Retina (tissue), 1 donor: ENCODE results near the gene PIK3C2G.

Experiments
- DNase-seq: peaks from one replicate; pipeline ENCODE4 v3.0.0-alpha.2; 2016

The PIK3C2G gene

DNA sequence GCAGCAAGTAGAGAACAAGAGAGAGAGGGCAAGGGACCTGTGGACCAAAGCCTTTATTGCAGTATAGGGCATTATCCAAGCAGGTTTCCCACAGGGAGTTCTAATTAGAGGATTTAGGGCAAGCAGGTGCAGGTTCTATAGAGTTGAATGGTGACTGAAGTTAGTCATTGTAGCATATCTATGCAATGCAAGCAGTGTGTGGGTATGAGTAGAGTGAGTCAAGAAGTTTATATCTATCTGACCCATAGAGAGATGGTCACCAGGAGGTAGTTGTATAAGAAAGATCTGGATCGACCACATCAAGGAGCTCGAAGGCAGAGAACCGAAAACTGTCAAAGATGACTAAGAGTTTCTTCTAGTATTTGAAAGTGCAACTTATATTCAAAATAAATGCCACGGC, 309.2 kb downstream of the PIK3C2G start:
- no peak for DNase-seq

DNA sequence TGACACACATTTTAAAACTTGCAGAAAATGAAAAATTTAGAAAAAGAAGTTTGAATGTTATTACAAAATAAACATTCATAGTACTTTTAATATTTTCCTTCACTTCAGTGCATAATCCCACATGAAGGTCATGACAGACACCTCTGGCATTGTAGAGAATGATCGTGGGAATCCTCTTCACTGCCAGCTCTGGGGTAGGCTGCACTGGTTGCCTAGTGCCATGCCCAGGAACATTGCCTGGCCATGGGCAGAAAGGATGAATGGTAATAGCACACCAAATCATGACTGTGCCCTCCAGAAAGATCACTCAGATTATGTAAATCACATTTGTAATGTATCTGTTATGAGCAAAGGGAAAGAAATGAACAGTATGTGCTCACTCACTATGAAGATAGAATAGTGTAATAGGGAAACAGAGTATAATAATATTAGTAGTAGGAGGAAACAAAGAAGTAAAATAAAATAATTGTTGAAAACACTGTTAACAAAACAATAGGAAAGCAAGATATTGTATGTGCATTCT, 314.8 kb downstream of the PIK3C2G start:
- DNase-seq = no peak

DNA sequence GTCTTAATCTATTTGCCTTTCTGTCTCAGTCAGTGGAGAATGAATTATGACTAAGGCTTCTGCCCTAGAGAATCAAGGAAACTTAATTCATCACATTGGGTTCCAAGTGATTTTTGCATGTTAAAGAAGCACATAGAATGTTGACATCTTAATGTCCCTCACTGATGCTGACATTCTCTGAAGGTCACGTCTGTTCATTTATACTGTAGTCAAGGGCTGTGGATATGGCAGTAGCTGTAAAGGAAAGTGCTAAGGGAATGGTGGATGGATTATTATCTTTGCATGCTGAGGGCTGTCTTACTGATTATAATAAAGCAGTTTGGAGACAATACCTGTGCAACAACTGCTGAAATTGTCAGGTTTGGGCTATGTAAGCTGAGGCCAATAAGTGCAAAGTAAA, 315.3 kb downstream of the PIK3C2G start:
- DNase-seq = no peak

DNA sequence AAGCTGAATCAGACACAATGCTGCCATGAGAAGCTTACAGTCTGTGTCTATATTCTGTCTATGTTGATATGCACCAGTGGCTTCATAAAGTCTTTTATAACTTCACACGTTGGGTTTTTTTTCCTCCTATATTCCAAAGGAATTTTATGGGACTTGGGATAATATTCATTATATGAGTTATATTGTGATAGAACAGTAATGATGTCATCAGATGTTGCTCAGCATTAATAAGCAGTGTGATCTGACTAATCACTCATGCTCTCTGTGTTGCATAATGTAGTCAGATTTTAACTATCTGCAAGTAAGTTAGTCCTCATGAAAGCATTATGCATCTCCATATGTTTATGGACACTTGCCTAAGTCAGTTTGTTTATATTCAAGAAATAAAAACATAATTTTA, 316.9 kb downstream of the PIK3C2G start:
- DNase-seq = no peak

DNA sequence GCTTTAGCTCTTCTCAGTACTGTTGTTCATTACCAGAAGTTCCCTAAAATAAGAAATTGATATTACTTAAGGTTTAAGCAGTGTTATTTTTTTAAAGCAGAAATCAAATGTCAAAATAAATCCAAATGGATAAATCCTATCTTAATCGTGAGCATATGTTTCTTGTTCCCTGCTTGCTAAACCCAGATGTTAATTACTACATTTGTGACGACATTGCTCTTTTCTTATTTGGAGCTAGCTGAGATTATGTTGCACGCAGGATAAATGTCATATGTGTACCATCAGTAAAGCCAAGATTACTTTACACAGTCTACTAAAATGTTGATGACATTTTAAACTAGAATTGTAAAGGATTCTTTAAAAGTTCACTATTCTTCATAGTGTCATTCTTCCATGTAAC, 319.0 kb downstream of the PIK3C2G start:
- DNase-seq = no peak

DNA sequence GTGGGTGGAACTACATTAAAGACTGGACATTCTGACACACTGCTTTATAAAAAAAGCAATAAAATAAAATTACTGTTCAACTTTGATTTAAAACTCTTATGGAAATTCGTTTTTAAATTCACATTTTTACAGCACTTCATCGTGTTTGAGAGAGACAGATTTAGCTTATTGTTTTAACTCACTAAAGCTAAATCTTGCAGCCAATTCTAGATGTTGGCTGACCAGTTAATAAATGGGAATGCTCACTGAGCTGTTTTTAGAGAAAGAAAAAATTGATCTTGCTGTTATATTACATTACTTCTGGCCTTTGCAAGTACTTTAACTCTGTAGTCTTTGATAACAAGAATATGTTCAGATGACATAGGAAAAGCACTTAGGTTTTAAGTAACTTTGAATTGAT, 319.4 kb downstream of the PIK3C2G start:
- DNase-seq = no peak

DNA sequence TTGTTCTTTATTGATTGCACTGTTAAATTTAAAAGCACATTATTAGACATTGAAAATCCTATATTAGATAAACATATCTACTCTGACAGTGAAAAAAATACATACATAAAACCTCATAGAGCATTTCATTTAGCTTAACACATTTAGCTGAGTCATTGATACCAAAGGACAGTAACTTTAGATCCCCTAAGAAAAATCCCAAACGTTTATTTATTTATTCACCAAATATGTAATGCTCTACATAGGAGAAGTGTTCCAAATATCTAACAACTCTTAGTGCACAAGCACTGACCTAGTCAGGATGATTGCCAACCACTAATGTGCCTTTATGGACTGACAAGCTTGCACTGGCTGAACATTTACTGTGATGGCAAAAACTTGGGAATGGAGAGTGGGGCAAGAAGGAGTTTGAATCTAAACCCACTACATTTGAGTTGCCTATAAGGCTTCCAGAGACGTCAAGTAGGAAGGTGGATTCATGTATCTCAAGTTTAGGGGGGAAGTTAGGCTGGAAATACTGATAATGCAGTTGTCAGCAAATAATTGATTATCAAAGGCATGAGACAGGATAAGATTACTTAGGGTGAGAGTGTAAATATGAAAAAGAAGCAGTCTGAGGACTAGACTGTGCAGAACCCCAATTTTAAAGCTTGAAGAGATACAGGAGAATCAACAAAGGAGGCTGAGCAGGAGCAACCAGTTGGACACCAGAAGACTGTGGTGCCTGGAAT, 320.1 kb downstream of the PIK3C2G start:
- DNase-seq = no peak

DNA sequence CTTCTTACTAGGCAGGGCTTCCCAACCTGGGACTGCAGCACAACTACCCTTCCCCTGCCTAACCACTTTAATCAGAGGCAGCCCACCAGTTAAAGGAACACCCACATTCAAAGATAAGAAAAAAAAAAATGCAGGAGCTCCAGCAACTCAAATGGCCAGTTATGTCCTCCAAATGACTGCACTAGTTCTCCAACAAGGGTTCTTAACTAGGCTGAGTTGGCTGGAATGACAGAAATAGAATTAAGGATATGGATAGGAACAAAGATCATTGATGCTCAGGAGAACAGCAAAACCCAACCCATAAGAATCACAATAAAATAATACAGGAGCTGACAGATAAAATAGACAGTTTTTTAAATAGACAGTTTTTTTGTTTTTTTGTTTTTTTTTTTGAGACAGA, 322.3 kb downstream of the PIK3C2G start:
- no peak for DNase-seq

DNA sequence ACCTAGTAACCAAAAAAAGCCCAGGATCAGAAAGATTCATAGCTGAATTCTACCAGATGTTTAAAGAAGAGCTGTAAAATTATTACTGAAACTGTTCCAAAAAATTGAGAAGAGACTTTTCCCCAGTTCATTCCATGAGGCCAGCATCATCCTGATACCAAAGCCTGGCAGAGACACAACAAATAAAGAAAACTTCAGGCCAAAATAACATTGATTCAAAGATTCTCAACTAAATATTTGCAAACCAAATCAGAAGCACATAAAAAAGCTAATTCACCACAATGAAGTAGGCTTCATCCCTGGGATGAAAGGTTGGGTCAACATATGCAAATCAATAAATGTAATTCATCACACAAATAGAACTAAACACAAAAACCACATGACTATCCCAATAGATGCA, 325.3 kb downstream of the PIK3C2G start:
- no peak for DNase-seq

DNA sequence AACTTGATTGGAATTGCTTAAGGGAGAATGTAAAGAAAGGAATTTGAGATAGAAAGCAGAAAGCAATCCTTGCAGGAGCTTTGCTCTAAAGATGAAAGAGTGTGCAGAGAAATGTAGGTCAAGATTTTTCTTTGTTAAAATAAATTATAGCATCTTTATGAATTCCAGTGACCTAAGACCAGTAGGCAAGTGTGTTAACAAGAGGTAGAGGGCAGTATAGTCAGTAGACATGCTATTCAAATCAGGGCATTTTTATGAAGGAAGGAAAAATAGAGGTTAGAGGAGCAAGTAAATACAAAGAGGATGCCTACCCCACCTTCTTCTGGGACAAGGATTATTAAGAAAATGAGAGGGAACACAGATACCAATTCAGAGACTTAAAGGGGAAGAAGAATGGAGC, 328.0 kb downstream of the PIK3C2G start:
- no peak for DNase-seq

DNA sequence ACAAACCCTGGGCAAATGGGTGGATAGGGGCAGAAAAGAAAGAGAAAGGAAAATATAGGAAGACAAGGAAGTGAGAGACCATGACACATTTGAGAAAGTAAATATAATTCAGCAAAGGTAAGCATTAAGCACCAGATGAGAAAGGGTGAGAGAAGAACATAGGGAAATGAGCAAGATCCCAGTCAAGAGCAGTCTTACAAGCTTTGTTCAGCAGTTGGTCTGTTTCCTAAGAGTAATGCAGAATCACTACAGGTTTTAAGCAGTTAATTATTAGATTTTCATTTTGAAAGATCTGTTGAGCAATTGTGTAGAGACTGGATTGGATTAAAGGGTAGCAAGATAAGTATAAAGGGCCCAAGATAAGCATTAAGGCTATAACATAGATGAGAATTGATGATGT, 330.2 kb downstream of the PIK3C2G start:
- no peak for DNase-seq

DNA sequence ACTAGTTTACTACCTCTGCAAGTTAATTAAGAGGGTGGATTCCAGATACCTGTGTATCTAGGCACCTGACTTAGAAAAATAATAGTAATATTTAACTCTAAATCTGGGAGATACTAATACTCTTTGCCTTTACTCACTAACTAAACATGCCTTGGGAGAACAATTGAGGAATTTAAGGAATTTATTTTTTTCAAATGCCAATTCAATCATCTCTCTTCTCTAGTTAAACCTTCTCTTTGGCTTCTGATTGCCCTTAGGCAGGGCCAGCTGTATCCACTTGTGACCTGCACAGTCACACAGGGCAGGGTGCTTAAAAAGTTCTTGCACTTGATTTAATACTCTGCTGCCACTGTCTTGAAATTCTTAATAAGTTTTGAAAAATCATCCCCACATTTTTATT, 334.1 kb downstream of the PIK3C2G start:
- DNase-seq = no peak

DNA sequence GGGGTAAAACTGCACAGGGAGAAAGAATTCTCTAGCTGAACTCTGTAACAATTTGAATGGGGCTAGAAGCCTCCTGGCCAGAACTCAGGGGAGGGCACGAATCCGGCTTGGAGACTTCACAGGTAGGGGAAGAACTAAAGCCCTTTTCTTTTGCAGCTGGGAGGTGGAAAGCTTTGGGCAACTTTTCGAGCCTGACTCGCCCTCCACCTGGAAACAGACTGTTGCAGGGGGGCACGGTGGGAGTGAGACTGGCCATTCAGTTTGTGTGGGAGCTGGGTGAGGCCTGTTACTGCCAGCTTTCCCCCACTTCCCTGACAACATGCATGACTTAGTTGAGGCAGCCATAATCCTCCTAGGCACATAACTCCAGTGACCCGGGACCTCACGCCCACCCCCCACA, 340.6 kb downstream of the PIK3C2G start:
- no peak for DNase-seq

DNA sequence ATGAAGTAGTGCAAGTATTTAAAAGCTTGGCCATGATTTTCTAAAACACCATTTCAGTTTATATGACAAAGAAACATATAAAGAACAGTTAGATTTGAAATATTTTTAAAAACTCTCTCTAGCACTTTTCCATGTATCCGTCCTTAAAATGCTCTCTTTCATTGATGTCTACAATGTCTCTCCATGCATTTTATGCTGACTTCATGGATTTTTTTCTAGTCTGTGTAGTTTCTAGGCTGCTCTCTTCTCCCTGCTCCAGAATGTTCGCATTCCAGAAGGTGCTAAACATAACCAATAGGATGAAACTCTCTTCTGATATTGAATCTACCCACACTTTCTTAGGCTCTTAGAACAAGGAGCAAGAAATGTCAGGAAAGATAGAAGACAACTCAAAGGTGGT, 351.7 kb downstream of the PIK3C2G start:
- no peak for DNase-seq

DNA sequence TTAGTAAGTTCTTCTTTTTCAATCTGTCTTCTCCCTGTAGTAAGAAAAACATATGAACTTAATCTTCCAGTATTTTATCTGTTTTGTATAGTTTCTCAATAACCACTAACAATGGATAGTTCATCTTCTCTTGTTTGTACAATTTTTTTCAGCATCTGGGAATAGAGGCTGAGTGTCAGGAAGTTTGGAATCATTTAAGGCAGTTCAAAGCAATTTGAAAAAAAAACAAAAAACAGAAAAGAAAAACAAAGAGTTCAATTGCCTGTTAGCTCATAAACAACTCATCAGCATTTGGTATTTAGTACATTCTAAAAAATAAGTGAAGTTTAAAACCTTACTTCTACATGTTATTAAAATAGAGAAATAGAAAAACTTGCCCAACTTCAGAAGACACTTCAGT, 359.7 kb downstream of the PIK3C2G start:
- no peak for DNase-seq

DNA sequence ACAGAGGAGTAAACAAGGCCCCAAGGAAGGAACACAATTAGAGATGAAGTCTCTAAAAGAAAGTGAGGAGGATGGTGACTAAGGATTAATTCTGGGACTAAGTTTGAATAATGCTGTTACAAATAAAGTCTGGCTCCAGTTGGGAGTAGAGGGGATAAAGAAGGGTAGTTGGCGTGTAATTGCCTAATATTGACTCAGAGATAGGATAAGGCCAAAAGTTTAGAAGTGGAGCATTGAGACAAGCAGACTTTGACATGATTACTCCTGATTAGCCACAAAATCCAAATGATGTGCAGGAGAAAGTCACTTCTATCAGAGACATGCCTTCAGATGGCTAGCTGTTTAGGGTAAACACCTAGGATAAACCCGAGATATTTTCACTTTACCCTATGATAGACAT, 368.1 kb downstream of the PIK3C2G start:
- no peak for DNase-seq

DNA sequence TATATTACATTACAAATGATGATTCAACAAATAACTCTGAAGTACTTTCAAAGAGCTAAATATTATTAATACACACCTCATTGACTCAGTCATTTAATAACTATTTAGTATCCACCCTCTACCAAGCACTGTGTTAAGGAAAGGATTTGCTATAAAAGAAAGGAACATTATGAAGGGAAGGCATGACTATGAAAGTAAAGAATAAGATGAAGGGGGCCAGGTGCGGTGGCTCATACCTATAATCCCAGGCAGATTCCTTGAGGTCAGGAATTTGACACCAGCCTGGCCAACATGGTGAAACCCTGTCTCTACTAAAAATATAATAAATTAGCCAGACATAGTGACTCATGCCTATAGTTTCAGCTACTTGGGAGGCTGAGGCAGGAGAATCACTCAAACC, 368.6 kb downstream of the PIK3C2G start:
- no peak for DNase-seq

DNA sequence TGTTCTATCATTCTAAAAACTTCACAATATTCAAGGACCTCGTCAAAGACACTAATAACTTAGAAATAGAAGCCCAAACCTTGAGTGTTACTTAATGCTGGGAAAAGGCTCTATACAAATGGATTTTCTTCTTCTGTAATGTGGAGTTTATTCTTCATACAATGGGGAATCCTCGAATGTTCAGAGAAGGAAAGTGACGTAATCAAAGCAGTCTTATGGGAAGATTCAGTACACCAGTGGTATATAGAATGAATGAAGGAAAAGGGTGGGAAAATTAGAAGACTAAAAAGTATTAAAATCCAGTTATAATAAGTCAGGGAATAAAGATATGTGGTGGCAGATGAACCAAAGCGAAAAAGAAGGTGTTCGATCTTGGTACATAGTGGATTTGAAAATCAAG, 370.0 kb downstream of the PIK3C2G start:
- no peak for DNase-seq

DNA sequence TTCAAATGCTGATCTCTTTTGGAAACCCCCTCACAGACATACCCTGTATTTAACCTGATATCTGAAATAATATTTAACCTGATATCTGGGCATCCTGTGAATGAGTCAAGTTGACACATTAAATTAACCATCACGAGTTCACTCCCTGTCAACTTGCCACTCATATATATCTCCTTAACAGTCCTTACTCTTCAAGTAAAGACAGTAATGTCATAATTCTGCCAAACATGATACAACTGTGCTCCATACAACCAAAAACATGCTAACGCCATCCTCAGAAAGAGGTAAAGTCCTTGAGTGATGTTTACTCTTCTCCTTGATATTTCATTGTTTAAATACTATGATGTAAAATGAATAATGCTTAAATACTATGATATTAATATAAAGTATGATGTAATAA, 371.5 kb downstream of the PIK3C2G start:
- no peak for DNase-seq

DNA sequence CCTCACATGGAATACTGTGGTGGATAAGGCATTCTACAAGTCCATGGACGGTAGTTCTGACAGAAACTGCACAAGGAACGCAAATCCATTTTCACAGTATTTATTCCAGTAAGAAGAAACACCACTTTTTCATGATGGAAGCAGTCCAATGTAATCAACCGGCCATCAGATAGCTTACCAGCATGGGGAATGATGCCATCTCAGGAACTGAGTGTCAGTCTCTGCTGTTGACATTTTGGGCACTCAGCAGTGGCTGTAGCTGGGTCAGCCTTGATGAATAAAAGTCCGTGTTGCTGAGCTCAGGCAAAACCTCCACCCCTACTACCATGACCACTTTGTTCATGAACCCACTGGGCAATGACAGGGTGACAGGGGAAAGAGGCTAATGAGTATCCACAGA, 373.1 kb downstream of the PIK3C2G start:
- no peak for DNase-seq

DNA sequence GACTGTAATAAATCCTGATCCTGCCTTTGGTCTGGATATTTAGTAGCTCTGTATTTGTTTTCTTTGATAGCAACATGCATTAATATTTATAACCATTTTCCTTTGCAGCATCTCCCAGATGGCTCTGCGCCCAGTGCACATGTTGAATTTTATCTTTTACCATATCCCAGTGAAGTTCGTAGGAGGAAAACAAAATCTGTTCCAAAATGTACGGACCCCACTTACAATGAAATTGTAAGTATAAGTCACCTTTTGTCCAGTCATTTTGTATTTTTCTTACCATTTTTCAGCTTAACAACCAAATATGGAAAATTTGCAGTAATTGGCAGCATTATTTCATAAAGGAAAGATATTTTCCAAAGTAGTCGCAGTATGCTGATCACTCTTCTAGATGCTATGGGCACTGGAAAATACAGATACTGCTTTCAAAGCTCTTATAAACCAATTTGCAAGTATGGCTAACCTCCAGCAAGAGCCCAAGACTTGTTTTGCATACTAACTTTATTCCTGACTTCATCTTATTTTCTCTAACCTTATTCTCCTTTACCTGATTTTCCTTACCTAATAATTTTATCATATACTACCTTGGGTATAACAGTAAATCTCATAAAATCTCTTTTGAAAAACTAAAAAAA, 379.1 kb downstream of the PIK3C2G start:
- no peak for DNase-seq

DNA sequence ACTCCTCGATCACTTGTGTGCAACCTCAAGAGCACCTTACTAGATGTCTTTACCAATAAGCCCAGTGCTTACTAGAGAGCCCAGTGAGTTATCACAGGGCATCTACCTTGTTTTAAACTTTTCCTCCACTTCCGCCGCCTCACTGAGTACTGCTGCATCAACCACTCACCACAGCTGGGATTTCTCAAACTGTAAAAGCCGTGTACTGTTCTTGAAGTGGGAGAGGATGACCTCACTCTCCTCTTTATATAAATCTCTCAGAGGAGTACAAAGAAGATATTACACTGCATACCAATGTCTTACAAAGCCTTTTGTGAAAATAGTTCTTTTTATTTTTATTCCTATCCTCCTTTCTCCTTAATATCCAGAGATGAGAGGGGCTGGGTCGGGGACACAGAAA, 382.4 kb downstream of the PIK3C2G start:
- DNase-seq = no peak

DNA sequence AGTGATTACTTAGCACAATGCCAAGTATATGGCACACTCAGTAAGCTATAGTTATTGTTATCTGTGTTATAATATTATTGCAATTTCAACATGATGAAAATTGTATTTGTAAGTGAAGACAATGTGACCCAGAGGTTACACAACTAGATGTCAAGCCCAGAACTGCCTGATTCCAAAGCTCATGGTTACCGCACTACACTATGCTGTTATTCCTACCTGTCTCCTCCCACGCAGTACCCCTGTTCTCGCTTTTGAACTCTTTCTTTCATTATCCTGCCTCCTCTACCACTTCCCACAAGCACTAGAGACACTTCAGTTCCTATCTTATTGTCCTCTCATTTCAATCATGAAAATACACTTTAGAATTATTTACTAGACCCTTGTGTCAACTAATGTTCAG, 383.2 kb downstream of the PIK3C2G start:
- DNase-seq = no peak

DNA sequence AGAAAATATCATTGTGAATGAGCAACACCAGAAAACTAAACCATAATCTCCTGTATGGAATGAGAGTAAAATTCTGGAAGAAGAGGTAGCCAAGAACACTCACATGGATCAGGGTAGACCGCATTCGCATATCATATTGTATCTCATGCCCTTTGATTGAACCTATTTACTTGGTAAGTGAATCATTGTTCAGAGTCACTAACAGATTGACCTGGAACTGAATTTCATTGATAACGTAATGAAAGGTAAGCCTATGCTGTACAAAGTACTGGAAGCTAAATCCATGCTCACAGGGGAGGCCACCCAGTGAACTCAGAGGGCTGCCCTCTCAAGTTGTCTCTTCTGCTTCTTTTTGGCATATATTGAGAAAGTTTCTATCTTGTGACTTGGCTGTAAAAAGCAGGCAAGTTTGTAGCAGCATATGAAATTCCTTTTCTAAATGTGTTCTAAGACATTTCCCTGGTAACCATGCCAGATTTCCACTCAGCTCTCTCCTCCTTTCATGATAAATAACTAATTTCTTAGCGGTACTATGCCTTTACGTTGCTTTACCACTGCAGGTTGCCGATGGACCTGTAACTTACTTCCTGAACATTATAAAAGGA, 385.1 kb downstream of the PIK3C2G start:
- DNase-seq = no peak
